Activated CD4-positive, CD25-positive, alpha-beta regulatory T cell treated with anti-CD3 and anti-CD28 coated beads, Interleukin-2, amount 50 U/mL, for 16 hours (primary cell): ENCODE data around the gene VIPAS39.

ENCODE experiments used
- DNase-seq: peaks from one replicate; pipeline ENCODE4 v3.0.0-alpha.2; 2020; ENCODE audit warnings: low read depth, low spot score

VIPAS39 gene

GRCh38 chr14:77406086-77406485 lies 51.3 kb downstream of the VIPAS39 start:
- no peak for DNase-seq

- DNase-seq, result no peak
Observed at GRCh38 chr14:77403768-77404167, 53.6 kb downstream of the VIPAS39 start.

DNA sequence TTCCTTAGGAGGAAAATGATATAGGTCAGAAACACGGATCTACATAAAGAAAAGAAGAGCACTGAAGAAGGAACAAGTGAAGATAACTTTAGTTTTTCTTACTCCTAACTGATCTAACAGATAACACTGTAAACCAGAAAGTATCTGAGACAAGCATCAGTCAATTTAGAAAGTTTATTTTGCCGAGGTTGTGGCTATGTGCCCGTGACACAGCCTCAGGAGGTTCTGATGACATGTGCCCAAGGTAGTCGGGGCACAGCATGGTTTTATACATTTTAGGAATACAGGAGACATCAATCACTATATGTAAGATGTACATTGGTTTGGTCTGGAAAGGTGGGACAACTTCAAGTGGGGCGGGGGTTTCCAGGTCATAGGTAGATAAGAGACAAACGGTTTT lies 57.2 kb downstream of the VIPAS39 start:
- DNase-seq, result no peak

DNA sequence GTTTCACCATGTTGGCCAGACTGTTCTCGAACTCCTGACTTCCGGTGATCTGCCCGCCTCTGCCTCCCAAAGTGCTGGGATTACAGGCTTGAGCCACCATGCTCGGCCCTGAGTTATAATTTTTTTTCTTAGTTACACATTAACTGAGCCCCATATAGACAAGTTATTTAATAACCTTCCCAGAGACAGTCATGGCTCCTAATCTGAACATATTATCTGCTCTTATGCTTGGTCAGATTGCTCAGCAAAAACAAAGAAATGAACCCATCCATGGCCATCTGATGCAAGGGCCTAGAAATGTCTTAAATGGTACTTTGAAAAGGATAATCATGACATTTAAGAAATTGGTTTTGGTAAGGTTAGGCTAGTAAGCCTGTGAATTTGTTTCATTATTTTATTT lies 67.2 kb downstream of the VIPAS39 start:
- no peak for DNase-seq

- DNase-seq, result no peak
Observed at GRCh38 chr14:77378701-77379100, 78.7 kb downstream of the VIPAS39 start.

- no peak for DNase-seq
Observed at GRCh38 chr14:77377502-77377844, 79.9 kb downstream of the VIPAS39 start.

DNA sequence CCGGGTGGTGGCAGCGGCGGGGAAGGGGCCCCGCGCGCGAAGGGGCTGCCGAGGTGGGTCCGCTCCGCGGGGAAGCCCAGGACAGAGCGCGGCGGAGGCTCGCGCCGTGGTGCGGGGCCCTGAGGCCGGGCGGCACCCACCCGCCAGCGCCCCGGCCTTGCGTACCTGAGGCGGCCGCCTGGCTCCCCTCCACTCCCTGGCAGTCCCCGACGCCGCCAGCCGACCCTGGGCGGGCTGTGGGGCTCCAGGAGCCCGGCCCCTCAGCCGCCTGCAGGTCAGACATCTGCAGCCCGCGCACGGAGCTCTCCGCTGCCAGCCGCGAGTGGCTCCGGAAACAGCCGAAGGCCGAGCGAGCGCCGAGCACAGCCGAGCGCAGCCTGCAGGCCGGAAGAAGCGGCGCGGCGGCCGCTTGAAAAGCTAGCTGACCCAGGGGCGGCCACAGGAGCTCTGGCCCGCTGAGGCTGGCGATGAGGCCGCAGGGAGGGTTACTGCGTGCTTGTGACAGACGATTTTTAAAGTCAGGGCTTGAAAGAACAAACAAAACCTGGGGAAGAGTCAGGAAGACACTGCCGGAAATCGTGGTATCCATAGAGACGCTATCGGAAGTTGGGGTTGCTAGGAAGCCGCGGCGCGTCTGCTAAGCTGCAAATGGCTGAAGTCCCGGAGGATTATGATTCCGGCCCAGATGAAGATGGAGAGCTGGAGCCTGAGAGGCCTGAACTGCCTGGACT lies 80.5 kb downstream of the VIPAS39 start, which contains the start of the genes SAMD15 and TMED8:
Gene SAMD15 (plus strand): TSS at position 609 of the 731 bp plus-strand sequence. CDS start 40 bp downstream, at position 649.
Gene TMED8 (minus strand): TSS at position 324 of the 731 bp plus-strand sequence. CDS start 41 bp downstream, at position 283.
- DNase-seq, result peak; percentile 50
